Hematopoietic multipotent progenitor cell (in vitro differentiated cells): Measurements from ENCODE around the gene RRP15. TPM values are rescaled to one million over a fixed set of nuclear protein-coding genes. Genes with fewer than 3 reads are reported as not detected.

ENCODE experiments used
- DNase-seq, 3 donors: peaks; one replicate each; pipeline ENCODE4 v3.0.0-alpha.2; 2011 to 2015; ENCODE audit warnings: low read depth in 2 of 3, low spot score in 2 of 3
- total RNA-seq: library from RNA; depleted of rRNA; stranded (reverse); fragments of >200 nt; gene quantifications from one replicate; pipeline ENCODE4 v1.2.3, GENCODE V29; 2012

RRP15 gene
- total RNA-seq, 1 donor: 2.4 TPM

DNA sequence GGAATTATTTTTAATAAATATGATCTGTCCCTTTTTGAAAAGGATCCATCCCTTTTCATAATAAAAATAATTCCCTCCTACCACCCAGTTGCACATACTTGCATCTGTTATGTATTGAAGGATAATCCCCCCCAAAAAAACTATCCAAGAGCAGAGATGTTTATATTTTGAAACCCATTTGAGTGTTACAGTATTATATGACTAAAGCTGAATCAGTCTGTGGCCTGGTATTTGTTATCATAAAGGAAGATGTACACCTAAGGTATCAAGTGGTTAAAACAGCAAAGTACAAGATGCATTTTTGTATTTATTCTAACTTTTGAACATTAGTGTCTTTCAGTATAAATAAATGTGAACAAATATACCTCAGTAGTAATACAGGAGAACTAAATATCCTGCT, 47.3 kb downstream of the RRP15 start:
- no peak for DNase-seq

DNA sequence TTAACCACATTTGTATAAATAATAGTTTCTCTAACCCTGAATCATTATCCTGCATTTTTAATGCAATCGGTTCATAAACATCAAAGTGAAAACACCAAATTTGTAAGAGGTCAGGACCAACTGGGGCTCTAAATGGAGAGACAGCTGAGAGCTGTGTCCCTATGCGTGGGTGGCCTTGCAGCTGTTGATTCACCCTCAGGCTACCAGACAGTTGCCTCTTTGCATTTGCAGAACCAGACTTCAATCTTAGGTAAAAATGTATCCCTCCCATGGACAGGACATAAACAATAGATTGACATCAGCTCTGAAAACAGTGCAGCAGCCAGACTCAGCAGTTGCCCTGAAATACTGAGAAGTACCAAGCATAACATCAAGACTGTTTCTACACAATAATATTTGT, 51.2 kb downstream of the RRP15 start:
- DNase-seq: no peak

DNA sequence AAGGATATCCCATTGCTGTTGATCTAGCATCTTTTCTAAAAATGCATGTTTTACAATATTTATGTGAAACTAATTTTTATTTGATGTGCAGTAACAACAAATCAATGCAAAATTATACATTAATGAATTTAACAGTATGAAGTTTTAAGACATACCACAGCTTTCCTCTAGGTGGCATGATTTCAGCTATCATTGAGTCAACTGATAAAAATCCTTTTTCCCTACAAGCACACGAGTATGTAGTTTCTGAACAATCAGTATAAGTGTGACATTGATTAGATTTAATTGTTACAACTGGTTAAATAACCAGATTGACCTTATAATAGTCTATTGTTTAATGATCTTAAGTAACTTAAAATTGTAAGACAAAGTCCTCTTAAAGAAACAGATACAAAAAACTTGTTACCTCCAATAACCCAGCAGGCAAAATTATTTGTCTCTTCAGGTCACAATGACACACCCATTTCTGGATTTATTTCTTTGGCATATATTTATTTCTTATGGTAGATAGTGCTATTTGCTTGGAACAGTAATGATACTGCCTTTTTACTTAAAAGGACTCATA, 54.3 kb downstream of the RRP15 start:
- peak in 1 of 3 donors; percentile 58 for DNase-seq

DNA sequence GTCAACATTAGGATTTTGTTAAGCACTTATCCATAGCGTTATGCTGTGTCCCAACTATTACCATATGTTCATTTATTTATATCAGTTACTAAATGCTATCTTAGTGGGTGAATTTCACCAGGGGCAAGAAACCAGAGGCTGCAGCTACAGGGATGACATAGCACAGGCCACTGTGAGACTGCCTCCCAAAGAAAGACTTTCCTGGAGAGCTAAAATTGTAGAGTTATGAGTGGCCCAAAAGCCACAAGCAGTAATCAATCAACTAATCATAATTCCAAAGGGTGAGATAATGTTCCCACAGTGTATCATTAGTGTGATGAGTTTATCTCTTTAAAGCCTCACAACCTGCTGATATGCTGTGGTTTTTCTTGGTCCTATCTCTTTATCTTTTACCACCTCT, 56.2 kb downstream of the RRP15 start:
- no peak for DNase-seq

DNA sequence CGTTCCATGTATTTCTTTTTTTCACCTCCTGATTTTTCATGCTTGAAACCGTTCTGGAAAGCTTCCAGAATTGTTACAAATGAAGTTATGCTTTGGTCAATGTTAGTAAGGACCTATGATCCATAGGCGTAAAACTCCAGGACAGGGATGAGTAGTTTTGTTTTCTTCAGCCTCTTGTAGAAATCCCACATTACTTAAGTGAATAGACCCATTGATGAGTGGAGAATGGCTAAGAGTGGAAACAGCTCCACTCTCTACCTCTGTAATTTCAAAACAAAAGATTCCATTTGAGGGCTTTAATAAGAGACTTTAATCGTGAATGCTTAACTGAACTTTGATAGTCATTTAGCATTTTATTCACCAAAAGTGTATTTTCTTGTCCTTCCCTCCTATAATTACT, 57.0 kb downstream of the RRP15 start:
- no peak for DNase-seq

DNA sequence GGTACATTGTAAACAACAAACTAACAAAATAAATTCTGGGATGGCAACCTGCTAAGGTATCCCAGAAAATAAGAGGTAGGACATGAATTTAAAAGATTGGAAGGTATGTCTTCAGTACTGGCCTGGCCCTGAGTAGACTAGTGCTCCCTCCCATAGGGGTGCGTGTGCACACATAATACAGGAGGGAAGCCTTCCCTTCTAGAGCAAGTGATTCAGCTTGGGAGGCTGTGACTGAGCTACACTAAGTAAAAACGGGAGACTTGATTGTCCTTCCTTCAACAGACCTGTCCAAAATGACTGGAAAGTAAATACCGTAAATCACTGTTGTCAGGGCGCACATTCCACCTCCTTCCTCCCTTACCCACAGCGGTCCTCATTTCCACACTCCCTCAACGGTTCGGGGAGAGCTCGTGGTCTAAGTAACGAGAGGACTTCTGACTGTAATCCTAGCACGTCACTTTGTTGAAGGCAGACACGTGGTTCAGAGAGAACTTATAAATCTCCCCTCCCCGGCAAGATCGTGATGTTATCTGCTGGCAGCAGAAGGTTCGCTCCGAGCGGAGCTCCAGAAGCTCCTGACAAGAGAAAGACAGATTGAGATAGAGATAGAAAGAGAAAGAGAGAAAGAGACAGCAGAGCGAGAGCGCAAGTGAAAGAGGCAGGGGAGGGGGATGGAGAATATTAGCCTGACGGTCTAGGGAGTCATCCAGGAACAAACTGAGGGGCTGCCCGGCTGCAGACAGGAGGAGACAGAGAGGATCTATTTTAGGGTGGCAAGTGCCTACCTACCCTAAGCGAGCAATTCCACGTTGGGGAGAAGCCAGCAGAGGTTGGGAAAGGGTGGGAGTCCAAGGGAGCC, 60.0 kb downstream of the RRP15 start, which contains the start of gene TGFB2:
Gene TGFB2, plus strand, starts transcription at position 523 of the 859 bp plus-strand sequence. CDS start 1,366 bp downstream, outside the sequence.
- DNase-seq: peak in 2 of 3 donors; percentile 60 to 76

DNA sequence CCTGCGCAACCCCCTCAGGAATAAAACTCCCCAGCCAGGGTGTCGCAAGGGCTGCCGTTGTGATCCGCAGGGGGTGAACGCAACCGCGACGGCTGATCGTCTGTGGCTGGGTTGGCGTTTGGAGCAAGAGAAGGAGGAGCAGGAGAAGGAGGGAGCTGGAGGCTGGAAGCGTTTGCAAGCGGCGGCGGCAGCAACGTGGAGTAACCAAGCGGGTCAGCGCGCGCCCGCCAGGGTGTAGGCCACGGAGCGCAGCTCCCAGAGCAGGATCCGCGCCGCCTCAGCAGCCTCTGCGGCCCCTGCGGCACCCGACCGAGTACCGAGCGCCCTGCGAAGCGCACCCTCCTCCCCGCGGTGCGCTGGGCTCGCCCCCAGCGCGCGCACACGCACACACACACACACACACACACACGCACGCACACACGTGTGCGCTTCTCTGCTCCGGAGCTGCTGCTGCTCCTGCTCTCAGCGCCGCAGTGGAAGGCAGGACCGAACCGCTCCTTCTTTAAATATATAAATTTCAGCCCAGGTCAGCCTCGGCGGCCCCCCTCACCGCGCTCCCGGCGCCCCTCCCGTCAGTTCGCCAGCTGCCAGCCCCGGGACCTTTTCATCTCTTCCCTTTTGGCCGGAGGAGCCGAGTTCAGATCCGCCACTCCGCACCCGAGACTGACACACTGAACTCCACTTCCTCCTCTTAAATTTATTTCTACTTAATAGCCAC, 60.7 kb downstream of the RRP15 start:
- DNase-seq: peak in 2 of 3 donors; percentile 50 to 60

DNA sequence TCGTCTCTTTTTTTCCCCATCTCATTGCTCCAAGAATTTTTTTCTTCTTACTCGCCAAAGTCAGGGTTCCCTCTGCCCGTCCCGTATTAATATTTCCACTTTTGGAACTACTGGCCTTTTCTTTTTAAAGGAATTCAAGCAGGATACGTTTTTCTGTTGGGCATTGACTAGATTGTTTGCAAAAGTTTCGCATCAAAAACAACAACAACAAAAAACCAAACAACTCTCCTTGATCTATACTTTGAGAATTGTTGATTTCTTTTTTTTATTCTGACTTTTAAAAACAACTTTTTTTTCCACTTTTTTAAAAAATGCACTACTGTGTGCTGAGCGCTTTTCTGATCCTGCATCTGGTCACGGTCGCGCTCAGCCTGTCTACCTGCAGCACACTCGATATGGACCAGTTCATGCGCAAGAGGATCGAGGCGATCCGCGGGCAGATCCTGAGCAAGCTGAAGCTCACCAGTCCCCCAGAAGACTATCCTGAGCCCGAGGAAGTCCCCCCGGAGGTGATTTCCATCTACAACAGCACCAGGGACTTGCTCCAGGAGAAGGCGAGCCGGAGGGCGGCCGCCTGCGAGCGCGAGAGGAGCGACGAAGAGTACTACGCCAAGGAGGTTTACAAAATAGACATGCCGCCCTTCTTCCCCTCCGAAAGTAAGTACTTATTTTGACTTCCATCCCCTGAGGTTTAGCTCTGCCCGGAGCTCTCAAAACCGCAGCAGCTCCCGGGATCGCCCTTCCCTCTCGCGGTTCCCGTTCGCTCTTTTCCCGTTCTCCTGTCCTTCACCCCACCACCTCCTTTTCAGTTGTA, 61.5 kb downstream of the RRP15 start:
- DNase-seq: no peak

DNA sequence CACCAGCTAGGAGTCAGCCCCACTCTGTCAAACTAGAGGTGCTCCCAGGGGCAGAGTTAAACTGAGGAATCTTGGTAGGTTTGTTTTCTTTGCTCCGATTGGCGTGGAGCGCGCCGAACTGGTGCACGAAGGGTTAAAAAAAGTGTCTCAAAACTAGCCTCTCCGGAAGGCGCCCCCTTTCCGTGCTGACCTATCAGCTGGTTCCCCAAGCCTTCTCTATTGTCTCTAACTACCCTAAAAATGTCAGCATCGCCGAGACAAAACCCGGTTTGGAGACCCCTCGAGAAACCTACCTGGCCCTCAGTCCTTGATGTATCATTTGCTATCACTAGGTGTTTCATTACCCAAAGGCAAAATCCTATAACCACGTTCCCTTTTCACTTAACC, 62.2 kb downstream of the RRP15 start:
- DNase-seq: no peak

DNA sequence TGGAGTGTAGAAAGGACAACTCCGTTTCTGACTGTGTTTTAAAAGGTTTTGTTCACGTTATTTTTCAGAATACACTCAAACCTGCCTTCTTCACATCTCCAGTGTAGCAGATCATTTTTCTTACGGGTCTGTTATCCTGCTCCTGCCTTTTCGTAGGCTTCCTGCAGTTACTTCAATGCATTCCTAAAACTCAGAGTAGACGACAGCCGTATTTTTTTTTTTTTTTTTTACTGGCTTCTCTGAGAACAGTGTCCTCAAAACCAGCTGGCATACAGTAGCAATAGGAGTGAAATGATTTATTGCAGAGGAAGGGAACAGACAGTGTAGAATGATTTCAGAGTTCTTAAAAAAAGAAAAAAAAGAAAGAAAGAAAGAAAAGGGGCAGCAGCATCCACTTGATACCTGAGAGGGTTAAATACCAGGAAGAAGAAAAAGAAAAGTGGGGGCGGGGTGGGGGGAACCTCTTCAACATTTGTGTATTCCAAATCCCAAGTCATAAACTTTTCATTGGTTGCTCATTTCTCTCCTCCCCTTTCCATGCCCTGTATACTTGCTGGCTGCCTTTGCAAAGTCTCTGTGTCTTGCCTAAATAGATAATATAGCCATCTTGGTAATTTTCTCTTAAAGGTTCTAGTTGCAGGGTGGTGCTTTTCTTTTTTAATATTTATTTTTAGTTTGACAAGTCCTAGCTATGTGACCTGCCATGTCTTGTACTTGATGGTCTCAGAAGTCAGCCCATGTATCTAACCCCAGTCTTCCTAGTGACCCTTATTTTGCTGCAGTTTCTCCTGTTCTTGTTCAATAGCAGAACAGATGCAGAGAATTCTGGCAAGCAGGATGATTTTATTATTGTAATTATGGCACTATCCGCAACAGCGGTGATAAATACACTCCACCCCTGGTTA, 62.9 kb downstream of the RRP15 start:
- no peak for DNase-seq

DNA sequence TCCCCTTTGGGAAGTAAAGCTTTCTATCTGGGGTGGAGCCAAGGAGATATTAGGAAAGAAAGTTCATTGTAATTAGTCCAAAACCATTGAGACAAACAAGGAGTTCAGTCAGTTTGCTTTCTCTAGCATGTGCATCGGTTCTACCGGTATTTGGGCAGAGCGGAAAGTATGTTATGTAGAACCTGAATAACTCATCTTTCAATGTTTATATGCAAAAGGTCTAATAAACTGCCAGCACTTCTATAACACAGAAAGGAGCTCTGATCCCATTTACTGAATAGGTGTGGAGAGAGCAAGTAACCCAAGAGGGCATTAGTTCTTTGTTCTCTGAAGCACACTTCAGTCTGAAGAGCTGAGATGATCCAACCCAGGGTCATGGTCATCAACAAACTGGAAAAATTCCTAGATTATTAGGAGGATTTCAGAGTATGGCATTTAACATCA, 63.6 kb downstream of the RRP15 start:
- no peak for DNase-seq

DNA sequence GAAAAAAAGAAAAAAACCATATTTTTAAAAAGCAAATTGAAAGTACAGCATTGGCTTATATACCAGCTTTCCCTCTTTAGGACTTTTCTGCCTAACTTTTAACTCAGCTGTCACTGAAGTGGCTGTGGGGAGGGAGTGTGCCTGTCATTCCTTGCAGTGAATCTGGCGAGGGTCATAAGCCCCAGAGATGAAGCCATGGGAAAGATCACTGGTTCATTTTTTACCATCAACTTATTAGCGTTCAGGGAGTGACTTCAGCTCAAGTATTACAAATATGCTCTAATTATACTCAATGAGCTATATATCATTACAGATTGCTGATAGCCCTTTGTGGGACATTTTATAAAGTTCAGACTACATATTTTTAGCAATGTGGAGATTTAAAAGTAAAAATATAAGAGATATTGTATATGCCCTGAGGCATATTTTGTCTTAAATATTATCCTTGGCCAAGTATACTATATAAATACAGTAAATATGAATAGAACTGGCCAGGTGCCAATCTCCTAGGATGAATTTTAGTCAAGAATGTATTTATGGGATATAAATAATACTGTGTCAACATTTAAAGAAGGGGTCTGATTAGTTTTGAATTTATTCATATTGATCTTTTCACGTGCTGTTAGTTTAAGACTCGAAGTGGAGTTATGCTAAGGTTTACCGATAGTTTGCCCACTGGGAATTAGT, 64.4 kb downstream of the RRP15 start:
- DNase-seq: no peak

DNA sequence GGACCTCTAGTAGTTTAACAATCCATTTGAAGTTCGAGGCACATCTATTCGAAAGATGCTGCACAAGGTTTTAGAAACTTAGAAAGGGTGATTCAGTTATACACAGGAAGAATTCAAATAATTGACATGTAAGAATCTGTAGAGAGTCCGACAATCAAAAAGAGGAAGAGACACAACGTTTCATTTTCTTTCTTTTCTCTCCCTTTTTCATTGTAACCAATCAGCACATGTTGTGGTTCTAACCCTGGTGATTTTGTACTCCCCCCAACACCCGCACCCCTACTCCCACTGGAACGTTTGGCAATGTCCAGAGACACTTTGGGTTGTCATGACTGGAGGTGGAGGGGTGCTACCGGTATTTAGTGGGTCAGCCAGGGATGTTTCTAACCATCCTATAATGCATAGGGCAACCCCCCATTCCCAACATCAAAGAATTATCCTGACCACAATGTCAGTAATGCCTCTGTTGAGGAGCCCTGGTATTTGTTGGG, 65.0 kb downstream of the RRP15 start:
- DNase-seq: no peak

DNA sequence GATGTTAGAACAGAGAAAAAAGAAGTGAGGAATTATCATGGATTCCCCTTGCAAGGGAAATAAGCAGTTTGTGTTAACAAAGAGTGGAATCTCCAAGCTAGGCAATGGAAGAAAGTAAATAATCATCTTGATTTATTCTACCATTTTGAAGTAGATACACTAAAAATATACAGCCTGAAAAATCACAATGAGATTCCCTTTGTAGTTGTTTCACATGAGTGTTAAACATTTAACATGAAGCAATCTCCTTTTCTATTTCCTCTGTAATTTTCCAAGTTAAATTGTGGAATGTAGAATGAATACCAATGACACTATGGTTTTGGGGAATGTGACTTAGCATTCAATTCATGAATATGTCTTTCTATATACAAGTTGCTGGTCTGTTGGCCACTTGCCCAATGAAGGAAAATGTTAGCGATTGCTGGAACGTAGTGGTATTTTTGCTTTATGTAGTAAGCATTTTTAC, 65.7 kb downstream of the RRP15 start:
- DNase-seq: no peak

DNA sequence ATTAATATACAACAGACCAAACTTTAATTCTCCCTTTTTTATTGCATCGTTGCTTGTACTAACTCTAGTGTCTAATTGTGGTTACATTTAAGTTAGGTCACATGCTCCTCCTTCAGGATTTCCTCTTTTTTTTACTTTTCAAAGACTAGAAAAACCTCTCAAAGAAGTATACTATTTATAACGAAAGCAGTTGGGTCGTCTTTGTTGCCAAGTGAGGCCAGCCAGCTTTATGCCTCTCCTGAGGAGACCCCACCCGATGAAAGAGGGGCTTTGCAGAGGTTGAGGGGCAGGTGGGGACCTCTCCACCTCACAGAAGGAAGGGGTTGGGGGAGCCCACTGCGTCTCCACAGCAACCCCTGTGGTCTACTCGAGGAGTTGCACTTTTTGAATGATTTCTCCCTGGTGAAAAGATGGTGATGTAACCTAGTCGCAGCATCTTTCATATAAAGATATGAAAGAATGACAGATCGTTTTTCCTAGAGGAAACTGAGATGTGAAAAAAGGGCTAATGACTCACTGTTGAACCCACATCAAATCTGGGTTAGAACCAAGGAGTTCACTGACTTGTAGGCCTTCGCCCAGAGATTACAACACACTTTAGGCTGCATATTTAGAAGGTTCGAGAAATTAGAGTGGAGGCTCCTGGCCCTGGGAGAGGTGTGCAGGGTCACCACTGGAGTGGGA, 66.4 kb downstream of the RRP15 start:
- DNase-seq: peak in 2 of 3 donors; percentile 75 to 82

DNA sequence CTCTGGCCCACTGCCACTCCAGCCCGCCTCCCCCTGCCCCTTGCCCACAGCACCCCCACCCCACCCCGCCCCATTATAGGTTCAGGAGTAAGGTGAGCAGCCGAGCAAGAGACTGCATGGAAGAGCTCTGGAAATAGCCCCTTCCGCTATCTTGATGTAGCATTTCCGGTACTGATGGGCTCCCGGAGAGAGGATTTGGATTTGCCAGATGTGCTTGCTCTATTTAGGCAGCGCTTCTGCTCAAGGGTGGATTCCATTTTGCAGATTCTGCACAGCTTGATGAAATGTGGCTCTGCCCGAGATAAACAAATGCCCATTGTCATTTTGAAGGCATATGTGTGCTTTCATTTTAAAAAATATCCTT, 67.0 kb downstream of the RRP15 start:
- DNase-seq: no peak

DNA sequence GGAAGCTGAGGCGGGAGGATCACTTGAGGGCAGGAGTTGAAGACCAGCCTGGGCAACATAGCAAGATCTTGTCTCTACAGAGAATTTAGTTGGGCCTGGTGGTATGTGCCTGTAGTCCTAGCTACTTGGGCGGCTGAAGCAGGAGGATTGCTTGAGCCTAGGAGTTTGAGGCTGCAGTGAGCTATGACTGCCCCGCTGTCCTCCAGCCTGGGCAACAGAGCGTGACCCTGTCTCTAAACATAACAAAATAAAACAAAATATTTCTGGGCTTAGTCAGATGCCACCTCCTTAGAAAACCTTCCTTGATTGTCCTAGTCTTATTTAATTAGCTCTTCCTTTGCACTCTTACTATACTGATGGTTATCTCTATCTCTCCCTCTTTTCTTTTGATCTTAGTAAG, 68.6 kb downstream of the RRP15 start:
- no peak for DNase-seq

DNA sequence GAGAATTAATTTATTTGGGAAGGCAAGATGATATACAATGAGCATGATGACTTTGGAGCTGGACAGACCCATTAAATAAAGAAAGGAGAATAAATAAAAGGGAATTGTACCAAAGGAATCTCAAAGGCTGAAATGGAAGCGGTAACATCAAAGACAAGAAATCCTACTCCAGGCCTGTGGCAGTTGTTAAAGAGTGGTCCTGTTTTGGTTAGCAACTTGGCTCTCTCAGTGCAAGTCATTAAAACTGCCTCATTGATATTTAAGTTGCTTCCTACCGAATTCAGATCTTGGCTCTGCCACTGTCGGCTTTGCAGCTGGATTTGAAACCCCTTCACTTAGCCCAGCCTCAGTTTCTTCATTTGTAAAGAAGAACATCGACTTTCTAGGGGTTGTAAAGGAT, 70.2 kb downstream of the RRP15 start:
- DNase-seq: no peak
